ENCODE data around the gene VWCE.

- TF ChIP-seq POU6F1 (CRISPR knock-in tag; IDR thresholded peaks at IDR 0.05; ENCODE audit: borderline replicate concordance, low read depth): no peak
- TF ChIP-seq ZNF8 (CRISPR knock-in tag; IDR thresholded peaks at IDR 0.05): no peak
- no peak for TF ChIP-seq SNAI2 (CRISPR knock-in tag; IDR thresholded peaks at IDR 0.05)
- TF ChIP-seq, protein P1, sequence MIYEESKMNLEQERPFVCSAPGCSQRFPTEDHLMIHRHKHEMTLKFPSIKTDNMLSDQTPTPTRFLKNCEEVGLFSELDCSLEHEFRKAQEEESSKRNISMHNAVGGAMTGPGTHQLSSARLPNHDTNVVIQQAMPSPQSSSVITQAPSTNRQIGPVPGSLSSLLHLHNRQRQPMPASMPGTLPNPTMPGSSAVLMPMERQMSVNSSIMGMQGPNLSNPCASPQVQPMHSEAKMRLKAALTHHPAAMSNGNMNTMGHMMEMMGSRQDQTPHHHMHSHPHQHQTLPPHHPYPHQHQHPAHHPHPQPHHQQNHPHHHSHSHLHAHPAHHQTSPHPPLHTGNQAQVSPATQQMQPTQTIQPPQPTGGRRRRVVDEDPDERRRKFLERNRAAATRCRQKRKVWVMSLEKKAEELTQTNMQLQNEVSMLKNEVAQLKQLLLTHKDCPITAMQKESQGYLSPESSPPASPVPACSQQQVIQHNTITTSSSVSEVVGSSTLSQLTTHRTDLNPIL (CRISPR knock-in tag; IDR thresholded peaks at IDR 0.05; ENCODE audit: low read depth): no peak
- no peak for TF ChIP-seq ZFP30 (CRISPR knock-in tag; IDR thresholded peaks at IDR 0.05)
Observed at GRCh38 chr11:61287338-61287977, 7.7 kb downstream of the VWCE start.
